GM12874 (cell line): ENCODE measurements around the gene CLCN3.

Source experiments
- TF ChIP-seq, protein P1 (sequence below): IDR thresholded peaks from 2 replicates; pipeline ENCODE4 v1.5.1; 2011; ENCODE audit warnings: low read depth, mild to moderate bottlenecking, control low read depth, low read length, moderate library complexity; ENCODE audit not compliant: insufficient read depth

The CLCN3 gene

DNA sequence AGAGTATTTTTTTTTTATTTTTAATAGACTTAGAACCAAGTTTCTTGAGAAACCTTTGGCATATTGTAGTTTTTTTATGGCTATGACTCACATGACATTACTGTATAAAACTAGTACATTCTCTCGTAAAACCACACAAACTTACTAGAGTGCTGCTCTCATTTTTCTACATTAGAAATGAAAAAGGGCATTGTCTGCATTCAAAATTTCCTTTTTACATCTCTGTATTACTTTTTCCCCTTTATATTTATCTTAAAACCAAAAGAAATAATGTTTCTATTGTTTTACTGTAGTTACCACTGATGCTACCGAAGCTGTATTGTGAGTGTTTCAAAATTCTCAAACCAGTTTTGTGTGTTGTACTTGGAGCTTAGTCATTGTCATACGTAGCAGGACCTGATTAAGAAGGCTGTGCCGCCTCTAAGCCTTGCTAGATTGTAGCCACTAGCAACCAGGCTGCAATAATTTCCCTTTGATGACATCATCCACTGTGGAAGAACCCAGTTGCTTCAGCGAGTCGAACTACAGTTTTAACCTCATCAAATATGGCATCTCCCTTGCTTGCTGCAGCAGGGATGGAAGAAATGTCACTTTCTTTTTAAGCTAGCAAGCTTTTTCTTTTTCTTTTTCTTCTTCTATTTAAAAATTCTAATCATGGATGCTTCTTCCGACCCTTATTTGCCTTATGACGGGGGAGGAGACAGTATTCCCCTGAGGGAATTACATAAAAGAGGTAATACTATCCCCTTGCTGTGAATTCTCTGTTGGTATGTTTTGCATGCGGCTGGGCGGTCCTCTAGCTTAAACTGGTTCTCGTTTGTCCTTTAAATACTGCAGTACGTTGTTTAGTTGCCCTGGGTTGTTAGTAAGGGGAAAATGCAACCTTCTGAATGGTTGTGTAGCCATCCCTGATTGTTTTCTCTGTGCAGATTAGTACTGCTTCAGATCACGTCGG is 39.6 kb downstream of the CLCN3 start:
- TF ChIP-seq, protein P1, sequence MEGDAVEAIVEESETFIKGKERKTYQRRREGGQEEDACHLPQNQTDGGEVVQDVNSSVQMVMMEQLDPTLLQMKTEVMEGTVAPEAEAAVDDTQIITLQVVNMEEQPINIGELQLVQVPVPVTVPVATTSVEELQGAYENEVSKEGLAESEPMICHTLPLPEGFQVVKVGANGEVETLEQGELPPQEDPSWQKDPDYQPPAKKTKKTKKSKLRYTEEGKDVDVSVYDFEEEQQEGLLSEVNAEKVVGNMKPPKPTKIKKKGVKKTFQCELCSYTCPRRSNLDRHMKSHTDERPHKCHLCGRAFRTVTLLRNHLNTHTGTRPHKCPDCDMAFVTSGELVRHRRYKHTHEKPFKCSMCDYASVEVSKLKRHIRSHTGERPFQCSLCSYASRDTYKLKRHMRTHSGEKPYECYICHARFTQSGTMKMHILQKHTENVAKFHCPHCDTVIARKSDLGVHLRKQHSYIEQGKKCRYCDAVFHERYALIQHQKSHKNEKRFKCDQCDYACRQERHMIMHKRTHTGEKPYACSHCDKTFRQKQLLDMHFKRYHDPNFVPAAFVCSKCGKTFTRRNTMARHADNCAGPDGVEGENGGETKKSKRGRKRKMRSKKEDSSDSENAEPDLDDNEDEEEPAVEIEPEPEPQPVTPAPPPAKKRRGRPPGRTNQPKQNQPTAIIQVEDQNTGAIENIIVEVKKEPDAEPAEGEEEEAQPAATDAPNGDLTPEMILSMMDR, result no peak

DNA sequence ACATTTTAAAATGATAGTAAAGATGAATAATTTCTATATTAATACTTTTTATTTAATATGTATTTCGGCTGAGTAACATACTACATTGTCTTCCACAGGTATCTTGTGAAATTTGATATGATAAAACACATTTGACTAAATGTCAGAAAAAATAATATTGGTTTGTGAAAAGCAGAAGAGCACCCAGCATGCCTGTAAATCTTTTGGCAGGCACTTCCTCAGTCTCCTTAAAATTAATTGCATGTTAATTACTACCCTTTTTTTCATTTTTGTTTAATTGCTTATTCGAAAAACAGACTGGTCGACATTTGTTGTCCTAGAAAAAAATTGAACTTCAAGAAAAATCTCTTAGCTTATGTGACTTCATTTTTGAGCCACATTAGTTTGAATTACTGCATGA is 40.6 kb downstream of the CLCN3 start:
- TF ChIP-seq, protein P1, result no peak

DNA sequence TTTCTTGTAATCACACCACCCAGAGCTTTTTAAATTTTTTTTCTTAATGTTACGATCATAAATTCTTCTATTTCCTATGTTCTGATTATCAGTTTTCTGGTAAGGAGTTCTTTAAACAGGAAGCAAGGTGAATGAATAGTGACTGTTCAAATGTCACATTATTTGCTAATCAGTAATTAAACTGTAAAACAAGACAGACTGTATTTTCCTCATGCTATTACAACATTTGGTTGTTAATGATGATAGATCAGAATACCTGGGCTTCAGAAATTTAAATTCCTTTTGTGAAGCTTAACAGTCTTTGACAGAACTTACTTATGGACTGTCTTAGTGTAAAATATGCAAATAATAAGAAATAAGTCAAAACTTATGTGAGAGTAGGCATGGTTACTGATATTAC is 41.4 kb downstream of the CLCN3 start:
- TF ChIP-seq, protein P1, result no peak

DNA sequence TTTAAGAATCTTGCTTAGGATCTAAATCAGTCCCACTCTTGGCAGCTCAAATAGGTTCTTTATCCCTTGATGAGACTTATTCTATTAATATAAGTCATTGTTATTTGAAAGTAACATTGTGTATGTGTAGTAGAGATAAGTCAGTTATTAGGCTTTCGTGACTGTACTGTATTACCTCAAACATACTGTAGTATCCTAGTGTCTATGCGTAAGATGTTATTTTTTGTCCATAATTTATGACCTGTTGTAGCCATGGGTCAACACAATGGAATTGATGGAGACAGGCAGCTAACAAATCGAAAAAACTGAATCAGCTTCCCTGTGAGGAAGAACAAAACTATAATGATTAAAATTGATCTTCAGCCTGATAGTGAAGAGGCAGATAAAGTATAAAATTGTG is 41.8 kb downstream of the CLCN3 start:
- TF ChIP-seq, protein P1, result no peak

DNA sequence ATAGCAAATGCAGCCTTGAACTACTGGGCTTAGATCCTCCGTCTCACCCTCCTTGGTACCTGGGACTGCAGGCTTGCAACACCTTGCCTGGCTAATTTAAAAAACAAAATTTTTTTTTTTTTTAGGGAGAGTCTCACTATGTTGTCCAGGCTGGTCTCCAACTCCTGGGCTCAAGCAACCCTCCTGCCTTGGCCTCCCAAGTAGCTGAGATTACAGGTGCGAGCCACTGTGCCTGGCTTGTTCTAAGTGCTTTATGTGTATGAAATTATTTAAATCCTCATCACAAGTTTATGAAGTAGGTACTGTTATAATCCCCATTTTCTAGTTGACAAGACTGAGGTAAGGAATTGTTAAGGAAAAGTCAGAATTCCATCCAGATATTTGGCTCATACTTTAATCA is 43.0 kb downstream of the CLCN3 start:
- TF ChIP-seq, protein P1, result no peak

DNA sequence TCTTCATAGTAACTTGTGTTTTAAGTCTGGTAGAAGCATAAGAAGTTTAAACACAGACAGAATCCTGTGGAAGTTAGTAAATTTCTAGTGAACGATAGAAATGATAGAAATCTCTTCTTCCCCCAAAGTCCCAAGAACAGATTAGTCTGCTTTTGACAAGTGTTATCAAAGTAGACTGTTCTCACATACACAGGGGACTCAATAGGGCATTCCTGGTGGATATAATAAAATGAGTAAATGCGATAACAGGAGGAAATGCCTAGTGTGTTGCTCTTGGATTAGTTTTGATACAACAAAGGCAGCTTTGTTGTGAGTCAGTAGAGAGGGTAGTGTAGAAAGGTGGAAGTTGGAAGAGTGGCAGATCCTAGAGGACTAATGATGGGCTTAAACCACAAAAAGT is 43.5 kb downstream of the CLCN3 start:
- TF ChIP-seq, protein P1, result no peak

DNA sequence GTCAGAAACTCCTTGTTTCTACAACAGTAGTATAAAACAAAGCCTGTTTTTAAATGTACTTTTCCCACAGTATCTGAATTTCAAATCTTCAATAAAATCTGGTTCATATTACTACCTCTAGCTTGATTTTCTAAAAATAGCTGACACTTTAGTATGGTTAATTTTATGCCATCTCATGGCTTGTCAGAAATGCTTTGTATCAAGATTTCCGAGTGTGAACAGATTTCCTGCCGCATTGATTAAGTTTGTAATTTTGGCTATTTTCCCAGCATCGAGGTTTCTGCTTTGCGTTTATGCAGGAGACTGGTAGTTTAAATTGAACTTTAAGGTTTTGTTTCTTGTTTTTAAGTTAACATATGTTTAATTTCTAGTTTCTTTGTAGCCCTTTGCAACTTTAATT is 44.2 kb downstream of the CLCN3 start:
- TF ChIP-seq, protein P1, result no peak
